K562 (cell line): ENCODE results near the gene DNAH8. TPM values are rescaled to one million over a fixed set of nuclear protein-coding genes. Genes with fewer than 3 reads are reported as not detected.

Source experiments
- ARID2 ChIP-seq: fragments of 450-650 bp; IDR thresholded peaks from 2 replicates; pipeline ENCODE4 v1.6.1; 2017; ENCODE audit warnings: antibody characterized with exemption, mild to moderate bottlenecking
- ARID4B ChIP-seq: sonication (generic); formaldehyde crosslinking; IDR thresholded peaks from 2 replicates; pipeline ENCODE4 v1.8.0; 2022; ENCODE audit warnings: mild to moderate bottlenecking, missing genetic modification reagents
- ATF1 ChIP-seq, 2 experiments: fragments of 450-650 bp in 1 of 2; IDR thresholded peaks; 2 replicates each; pipeline ENCODE4 v1.6.1; 2016; ENCODE audit warnings: missing compliant biosample characterization in 1 of 2, missing genetic modification characterization in 1 of 2
- BCL6 ChIP-seq: fragments of 250-450 bp; sonication (Bioruptor Pico); IDR thresholded peaks from 2 replicates; pipeline ENCODE4 v1.4.0; 2020
- CAMTA2 ChIP-seq: fragments of 250-450 bp; sonication (Bioruptor Pico); conservative IDR thresholded peaks from 2 replicates; pipeline ENCODE4 v1.5.1; 2022
- ELF4 ChIP-seq: fragments of 450-650 bp; formaldehyde crosslinking; IDR thresholded peaks from 2 replicates; pipeline ENCODE4 v1.4.0; 2022; ENCODE audit warnings: missing genetic modification characterization
- HNRNPL ChIP-seq: fragments of 200-400 bp; formaldehyde crosslinking; IDR thresholded peaks from 2 replicates; pipeline ENCODE4 v1.6.1; 2017; ENCODE audit warnings: low read depth, mild to moderate bottlenecking, low read length
- MAFF ChIP-seq: IDR thresholded peaks from 2 replicates; pipeline ENCODE4 v1.6.1; 2012; ENCODE audit warnings: low read length, improper control_type of control experiment
- MAFG ChIP-seq: fragments of 450-650 bp; conservative IDR thresholded peaks from 2 replicates; pipeline ENCODE4 v1.6.1; 2016; ENCODE audit warnings: missing genetic modification characterization, missing compliant biosample characterization
- NCOA6 ChIP-seq: fragments of 450-650 bp; IDR thresholded peaks from 2 replicates; pipeline ENCODE4 v1.6.1; 2017; ENCODE audit warnings: mild to moderate bottlenecking
- NFXL1 ChIP-seq: fragments of 450-650 bp; formaldehyde crosslinking; IDR thresholded peaks from 2 replicates; pipeline ENCODE4 v1.4.0; 2021; ENCODE audit warnings: mild to moderate bottlenecking
- PCBP2 ChIP-seq: fragments of 200-400 bp; formaldehyde crosslinking; IDR thresholded peaks from 2 replicates; pipeline ENCODE4 v1.6.1; 2018; ENCODE audit warnings: low read length, low read depth, mild to moderate bottlenecking, moderate library complexity; ENCODE audit not compliant: poor library complexity, severe bottlenecking
- PHTF2 ChIP-seq: fragments of 250-450 bp; sonication (Bioruptor Pico); IDR thresholded peaks from 2 replicates; pipeline ENCODE4 v1.5.0; 2021; ENCODE audit warnings: mild to moderate bottlenecking
- POLR2G ChIP-seq: fragments of 200-400 bp; formaldehyde crosslinking; IDR thresholded peaks from 2 replicates; pipeline ENCODE4 v1.6.1; 2017; ENCODE audit warnings: low read depth, mild to moderate bottlenecking, antibody characterized with exemption, low read length, moderate library complexity
- SAFB ChIP-seq: fragments of 200-400 bp; formaldehyde crosslinking; IDR thresholded peaks from 2 replicates; pipeline ENCODE4 v1.6.1; 2017; ENCODE audit warnings: low read depth, low read length, borderline replicate concordance
- SMAD4 ChIP-seq: fragments of 250-450 bp; sonication (Bioruptor Pico); conservative IDR thresholded peaks from 2 replicates; pipeline ENCODE4 v1.8.0; 2021; ENCODE audit warnings: inconsistent platforms, mild to moderate bottlenecking, moderate library complexity
- SMARCE1 ChIP-seq: fragments of 450-650 bp; IDR thresholded peaks from 2 replicates; pipeline ENCODE4 v1.7.1; 2016; ENCODE audit warnings: mild to moderate bottlenecking
- YBX1 ChIP-seq: fragments of 450-650 bp; IDR thresholded peaks from 2 replicates; pipeline ENCODE4 v1.7.1; 2016; ENCODE audit warnings: mild to moderate bottlenecking
- ZNF197 ChIP-seq: fragments of 200-800 bp; sonication (Bioruptor generic); IDR thresholded peaks from 2 replicates; pipeline ENCODE4 v1.6.1; 2016; ENCODE audit warnings: low read depth, missing genetic modification characterization, missing compliant biosample characterization
- polyA plus RNA-seq, 8 experiments: library from polyadenylated mRNA; depleted of rRNA in 4 of 8; stranded (reverse) in 5 of 8; unstranded in 3 of 8; fragments of >200 nt; fragmentation: Nextera tagmentation in 2 of 8; fragmentation: Illumina TruSeq in 1 of 8; extraction: Ambion mirVana in 2 of 8; extraction: Trizol in 1 of 8; gene quantifications; 2 replicates each; pipeline versions ENCODE4 v1.2.1 to v1.2.3, GENCODE V29; 2011 to 2014; ENCODE audit warnings: inconsistent platforms in 1 of 8, missing spikeins in 1 of 8
- total RNA-seq, 7 experiments: library from RNA; depleted of rRNA in 6 of 7; stranded (reverse); fragments of >200 nt in 6 of 7; fragmentation: Illumina TruSeq in 2 of 7; extraction: Trizol in 2 of 7; gene quantifications; 2 replicates each; pipeline versions ENCODE4 v1.2.1 to v1.2.3, GENCODE V29; 2011 to 2021; ENCODE audit warnings: low replicate concordance in 1 of 7
- TF ChIP-seq, protein P1 (sequence below): fragments of 450-650 bp; IDR thresholded peaks from 2 replicates; pipeline ENCODE4 v1.6.1; 2018; ENCODE audit warnings: mild to moderate bottlenecking, low read depth; ENCODE audit not compliant: partially characterized antibody
- TF ChIP-seq, protein P2 (sequence below): sonication (generic); formaldehyde crosslinking; IDR thresholded peaks from 2 replicates; pipeline ENCODE4 v1.8.0; 2022; ENCODE audit warnings: mild to moderate bottlenecking, missing genetic modification reagents
- TF ChIP-seq, protein P3 (sequence below), 3 experiments: IDR thresholded peaks in 2 of 3; conservative IDR thresholded peaks in 1 of 3; 2 replicates each; pipeline ENCODE4 v1.5.1; 2011 to 2012; ENCODE audit warnings: low read length in 3 of 3, mild to moderate bottlenecking in 3 of 3, control low read depth in 2 of 3, improper control_type of control experiment in 1 of 3, inconsistent platforms in 1 of 3, low read depth in 1 of 3, mixed read lengths in 1 of 3, moderate library complexity in 1 of 3; ENCODE audit not compliant: insufficient read depth in 2 of 3

Gene DNAH8
- total and polyA plus RNA-seq, 9 of the 15 experiments (the other 6 are each of a cell fraction or from before 2014, with no cell fraction given): 1.2 to 4.2 (median 2.9) TPM

GRCh38 chr6:39037082-39037508 is 322.0 kb downstream of the DNAH8 start (continued):
- TF ChIP-seq, protein P1, sequence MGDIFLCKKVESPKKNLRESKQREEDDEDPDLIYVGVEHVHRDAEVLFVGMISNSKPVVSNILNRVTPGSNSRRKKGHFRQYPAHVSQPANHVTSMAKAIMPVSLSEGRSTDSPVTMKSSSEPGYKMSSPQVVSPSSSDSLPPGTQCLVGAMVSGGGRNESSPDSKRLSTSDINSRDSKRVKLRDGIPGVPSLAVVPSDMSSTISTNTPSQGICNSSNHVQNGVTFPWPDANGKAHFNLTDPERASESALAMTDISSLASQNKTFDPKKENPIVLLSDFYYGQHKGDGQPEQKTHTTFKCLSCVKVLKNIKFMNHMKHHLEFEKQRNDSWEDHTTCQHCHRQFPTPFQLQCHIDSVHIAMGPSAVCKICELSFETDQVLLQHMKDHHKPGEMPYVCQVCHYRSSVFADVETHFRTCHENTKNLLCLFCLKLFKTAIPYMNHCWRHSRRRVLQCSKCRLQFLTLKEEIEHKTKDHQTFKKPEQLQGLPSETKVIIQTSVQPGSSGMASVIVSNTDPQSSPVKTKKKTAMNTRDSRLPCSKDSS: no peak
- TF ChIP-seq MAFG (no peak), NCOA6 (no peak), PCBP2 (no peak), ZNF197 (no peak), YBX1 (no peak), CAMTA2 (CRISPR knock-in tag) (no peak), SAFB (no peak), NFXL1 (CRISPR knock-in tag) (no peak), POLR2G (no peak), ELF4 (CRISPR knock-in tag) (peak; percentile 90; the same call in 1 of the 2 replicates), BCL6 (CRISPR knock-in tag) (peak; percentile 69; the same call in 1 of the 2 replicates), MAFF (no peak), SMARCE1 (peak; percentile 44; the same call in 1 of the 2 replicates), ATF1 (CRISPR knock-in tag; IDR thresholded peaks at IDR 0.05) (no peak), ATF1 (tag; IDR thresholded peaks at IDR 0.05) (peak; percentile 35; the same call in 1 of the 2 replicates), SMAD4 (peak; percentile 96), PHTF2 (CRISPR knock-in tag) (no peak), ARID2 (no peak), ARID4B (CRISPR knock-in tag) (no peak), HNRNPL (no peak)
- TF ChIP-seq, protein P2, sequence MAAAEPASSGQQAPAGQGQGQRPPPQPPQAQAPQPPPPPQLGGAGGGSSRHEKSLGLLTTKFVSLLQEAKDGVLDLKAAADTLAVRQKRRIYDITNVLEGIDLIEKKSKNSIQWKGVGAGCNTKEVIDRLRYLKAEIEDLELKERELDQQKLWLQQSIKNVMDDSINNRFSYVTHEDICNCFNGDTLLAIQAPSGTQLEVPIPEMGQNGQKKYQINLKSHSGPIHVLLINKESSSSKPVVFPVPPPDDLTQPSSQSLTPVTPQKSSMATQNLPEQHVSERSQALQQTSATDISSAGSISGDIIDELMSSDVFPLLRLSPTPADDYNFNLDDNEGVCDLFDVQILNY: no peak
- TF ChIP-seq, protein P3, sequence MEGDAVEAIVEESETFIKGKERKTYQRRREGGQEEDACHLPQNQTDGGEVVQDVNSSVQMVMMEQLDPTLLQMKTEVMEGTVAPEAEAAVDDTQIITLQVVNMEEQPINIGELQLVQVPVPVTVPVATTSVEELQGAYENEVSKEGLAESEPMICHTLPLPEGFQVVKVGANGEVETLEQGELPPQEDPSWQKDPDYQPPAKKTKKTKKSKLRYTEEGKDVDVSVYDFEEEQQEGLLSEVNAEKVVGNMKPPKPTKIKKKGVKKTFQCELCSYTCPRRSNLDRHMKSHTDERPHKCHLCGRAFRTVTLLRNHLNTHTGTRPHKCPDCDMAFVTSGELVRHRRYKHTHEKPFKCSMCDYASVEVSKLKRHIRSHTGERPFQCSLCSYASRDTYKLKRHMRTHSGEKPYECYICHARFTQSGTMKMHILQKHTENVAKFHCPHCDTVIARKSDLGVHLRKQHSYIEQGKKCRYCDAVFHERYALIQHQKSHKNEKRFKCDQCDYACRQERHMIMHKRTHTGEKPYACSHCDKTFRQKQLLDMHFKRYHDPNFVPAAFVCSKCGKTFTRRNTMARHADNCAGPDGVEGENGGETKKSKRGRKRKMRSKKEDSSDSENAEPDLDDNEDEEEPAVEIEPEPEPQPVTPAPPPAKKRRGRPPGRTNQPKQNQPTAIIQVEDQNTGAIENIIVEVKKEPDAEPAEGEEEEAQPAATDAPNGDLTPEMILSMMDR (IDR thresholded peaks at IDR 0.05 in 2 of 3, conservative IDR thresholded peaks at IDR 0.05 in 1 of 3; ENCODE audit: insufficient read depth in 2 of 3, low read depth in 1 of 3, low read length in 3 of 3): no peak
